HepG2 (cell line): Measurements from ENCODE around the gene GALR2. TPM values are rescaled to one million over a fixed set of nuclear protein-coding genes. Genes with fewer than 3 reads are reported as not detected.

Experiments
- CENPT ChIP-seq: sonication (generic); formaldehyde crosslinking; IDR thresholded peaks from 2 replicates; pipeline ENCODE4 v1.8.0; 2022; ENCODE audit warnings: low read depth, mild to moderate bottlenecking, moderate library complexity, missing genetic modification reagents
- CREB1 ChIP-seq, 2 experiments: fragments of 450-650 bp in 1 of 2; IDR thresholded peaks; 2 replicates each; pipeline ENCODE4 v1.6.1; 2016 to 2017; ENCODE audit warnings: control low read depth in 1 of 2, mild to moderate bottlenecking in 1 of 2, missing compliant biosample characterization in 1 of 2, missing genetic modification characterization in 1 of 2
- IRX3 ChIP-seq: sonication (generic); formaldehyde crosslinking; IDR thresholded peaks from 2 replicates; pipeline ENCODE4 v1.8.1; 2023; ENCODE audit warnings: mild to moderate bottlenecking, low read depth, missing genetic modification reagents, borderline replicate concordance
- ISX ChIP-seq: sonication (generic); formaldehyde crosslinking; conservative IDR thresholded peaks from 2 replicates; pipeline ENCODE4 v1.5.0; 2020; ENCODE audit warnings: missing genetic modification reagents
- KLF13 ChIP-seq: sonication (generic); formaldehyde crosslinking; IDR thresholded peaks from 2 replicates; pipeline ENCODE4 v1.4.0; 2020; ENCODE audit warnings: mild to moderate bottlenecking, missing genetic modification reagents
- MAX ChIP-seq: IDR thresholded peaks from 2 replicates; pipeline ENCODE4 v1.6.1; 2012; ENCODE audit warnings: inconsistent platforms
- ZBTB10 ChIP-seq: sonication (generic); formaldehyde crosslinking; IDR thresholded peaks from 2 replicates; pipeline ENCODE4 v1.4.0; 2020; ENCODE audit warnings: missing genetic modification reagents, borderline replicate concordance
- ZBTB25 ChIP-seq: IDR thresholded peaks from 2 replicates; pipeline ENCODE4 v1.6.1; 2018; ENCODE audit warnings: missing genetic modification reagents
- ZNF343 ChIP-seq: sonication (generic); formaldehyde crosslinking; IDR thresholded peaks from 2 replicates; pipeline ENCODE4 v1.4.0; 2020; ENCODE audit warnings: mild to moderate bottlenecking, missing genetic modification reagents
- ZNF567 ChIP-seq: sonication (generic); formaldehyde crosslinking; IDR thresholded peaks from 2 replicates; pipeline ENCODE4 v1.8.1; 2023; ENCODE audit warnings: mild to moderate bottlenecking, missing genetic modification reagents, borderline replicate concordance
- polyA plus RNA-seq, 8 experiments: library from polyadenylated mRNA; depleted of rRNA in 3 of 8; stranded (reverse) in 7 of 8; unstranded in 1 of 8; fragments of >200 nt; fragmentation: Illumina TruSeq in 4 of 8; extraction: Trizol in 4 of 8; gene quantifications; 2 replicates each; pipeline versions ENCODE4 v1.2.1 to v1.2.3, GENCODE V29; 2011 to 2016; ENCODE audit warnings: low read depth in 4 of 8, missing spikeins in 1 of 8, mixed read lengths in 1 of 8; ENCODE audit not compliant: insufficient read depth in 1 of 8
- total RNA-seq, 5 experiments: library from RNA; depleted of rRNA; stranded (reverse); fragments of >200 nt; fragmentation: Illumina TruSeq; extraction: Trizol; gene quantifications; 2 replicates each; pipeline ENCODE4 v1.2.3, GENCODE V29; 2016; ENCODE audit warnings: low read depth in 1 of 5

The GALR2 gene
- total and polyA plus RNA-seq, 2 of the 13 experiments (the other 11 are each of a cell fraction or from before 2014, with no cell fraction given): 0.48 to 0.58 TPM

- TF ChIP-seq ZNF567 (CRISPR knock-in tag) (no peak), CREB1 (IDR thresholded peaks at IDR 0.05) (no peak), CREB1 (CRISPR knock-in tag; IDR thresholded peaks at IDR 0.05) (no peak), KLF13 (CRISPR knock-in tag) (no peak), CENPT (CRISPR knock-in tag) (0 out of 2 replicates have a peak, but pooled peaks have one; percentile 10), ZBTB25 (CRISPR knock-in tag) (no peak), ISX (CRISPR knock-in tag) (no peak), IRX3 (no peak), ZBTB10 (CRISPR knock-in tag) (no peak), MAX (no peak), ZNF343 (CRISPR knock-in tag) (0 out of 2 replicates have a peak, but pooled peaks have one; percentile 49)
These were observed 4.4 kb downstream of the GALR2 start, which contains the start of gene ZACN (continued) for GRCh38 chr17:76078860-76079534.
